Activated T-helper 17 cell treated with anti-CD3 and anti-CD28 coated beads, Interleukin-2, amount 50 U/mL, for 72 hours (primary cell): ENCODE measurements around the gene AOPEP. TPM values are rescaled to one million over a fixed set of nuclear protein-coding genes. Genes with fewer than 3 reads are reported as not detected.
"Not testable (repeated sequence)": the region's sequence is repeated elsewhere in the genome, so short reads cannot be mapped to it uniquely, and the experiment has no call there.

Experiments
- ATAC-seq: fragments of 150-1000 bp; cut with Tn5 transposase; replicated peaks from 2 replicates; pipeline ENCODE4 v1.10.0; 2021; ENCODE audit warnings: mild to moderate bottlenecking, moderate library complexity
- H3K27ac Mint-ChIP-seq: one replicate; pipeline ENCODE4 v1.8.0; 2022; ENCODE audit warnings: mixed read lengths
- H3K27me3 Mint-ChIP-seq: one replicate; pipeline ENCODE4 v1.8.0; 2022; ENCODE audit warnings: mixed read lengths
- H3K36me3 Mint-ChIP-seq: one replicate; pipeline ENCODE4 v1.8.0; 2022; ENCODE audit warnings: low read depth, mild to moderate bottlenecking, mixed read lengths
- H3K4me1 Mint-ChIP-seq: one replicate; pipeline ENCODE4 v1.8.0; 2022; ENCODE audit warnings: mixed read lengths
- H3K4me3 Mint-ChIP-seq: one replicate; pipeline ENCODE4 v1.8.0; 2022; ENCODE audit warnings: mild to moderate bottlenecking, mixed read lengths
- H3K9me3 Mint-ChIP-seq: one replicate; pipeline ENCODE4 v1.8.0; 2022; ENCODE audit warnings: mixed read lengths
- total RNA-seq, 2 donors: library from RNA; stranded (reverse); gene quantifications; one replicate each; pipeline ENCODE4 v1.2.3, GENCODE V29; 2022

The AOPEP gene
- total RNA-seq, 2 donors from 2014 or later, result 15.5 to 16.4 TPM

DNA sequence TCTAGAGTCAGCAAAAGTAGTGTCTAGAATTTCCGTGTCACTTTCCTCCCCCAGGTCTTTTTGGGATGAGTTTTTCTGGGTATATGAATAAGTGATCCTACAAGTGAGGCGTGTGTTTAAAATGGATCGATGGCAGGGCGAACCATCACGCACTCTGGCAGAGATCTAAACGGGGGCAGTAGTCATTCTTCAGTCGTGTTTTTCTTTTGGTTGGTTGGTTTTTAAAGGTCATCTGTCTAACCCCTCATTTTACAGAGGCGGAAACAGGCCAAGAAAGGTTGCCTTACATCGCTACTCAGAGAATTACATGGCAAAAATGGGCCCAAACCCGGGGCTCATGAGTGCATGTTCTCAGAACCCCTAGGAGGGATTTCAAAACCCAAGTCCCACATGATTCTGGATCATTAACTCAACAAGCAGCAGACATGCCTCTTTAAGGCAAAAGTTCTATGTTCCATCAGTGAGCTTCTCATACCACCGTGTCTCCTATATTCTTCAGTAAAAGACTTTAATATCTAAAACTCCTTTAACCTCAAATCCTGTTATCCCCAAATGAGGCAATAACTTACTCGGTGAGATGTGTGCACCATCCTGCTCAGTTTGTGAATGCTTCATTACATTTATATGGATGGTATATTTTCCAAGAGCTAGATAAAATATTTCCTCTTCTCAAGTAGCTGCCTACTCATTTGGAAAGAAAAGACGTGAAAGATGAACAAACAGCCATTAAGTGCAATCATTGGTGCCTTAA lies 145.8 kb downstream of the AOPEP start:
- Mint-ChIP-seq H3K36me3 (no peaks in the 10 kb centered on the region), H3K27ac (peak overlapping the region; percentile 87), H3K9me3 (peaks cover 6% of the 10 kb centered on the region), H3K27me3 (peaks cover 3% of the 10 kb centered on the region), H3K4me1 (peaks cover 42% of the 10 kb centered on the region), H3K4me3 (no peak overlapping the region)
- no peak for ATAC-seq

DNA sequence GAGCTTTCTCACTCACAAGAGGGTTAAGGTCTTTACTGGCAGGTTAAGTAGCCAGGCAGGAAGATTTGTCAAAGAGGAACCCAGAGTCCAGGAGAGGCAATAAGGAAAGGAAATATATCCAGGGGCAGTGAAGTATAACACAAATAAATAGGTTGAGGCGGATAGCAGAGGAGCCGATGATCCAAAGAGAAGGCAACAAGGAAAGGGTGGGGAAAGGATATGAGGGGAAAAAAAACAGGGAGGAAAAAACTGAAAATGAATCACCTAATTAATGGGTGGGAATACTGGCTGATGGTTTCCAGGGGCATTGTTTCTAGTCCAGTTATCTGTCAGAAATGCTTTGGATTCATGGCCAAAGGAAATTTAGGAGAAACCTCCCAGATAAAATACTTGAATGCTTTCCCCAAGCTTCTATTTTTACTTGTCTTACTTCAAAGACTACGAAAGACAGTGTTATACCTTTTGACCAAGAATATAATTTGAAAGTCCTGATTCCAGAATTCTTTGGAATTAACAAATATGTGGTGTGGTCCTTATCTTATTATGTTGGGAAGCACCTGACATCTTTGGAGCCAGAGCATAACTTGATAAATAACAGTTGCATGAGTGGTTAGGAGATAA lies 146.5 kb downstream of the AOPEP start:
- no peak overlapping the region for H3K4me3 Mint-ChIP-seq
- H3K27ac Mint-ChIP-seq, result no peak overlapping the region
- H3K36me3 Mint-ChIP-seq, result no peaks in the 10 kb centered on the region
- peaks cover 43% of the 10 kb centered on the region for H3K4me1 Mint-ChIP-seq
- H3K27me3 Mint-ChIP-seq, result peaks cover 3% of the 10 kb centered on the region
- H3K9me3 Mint-ChIP-seq, result peaks cover 6% of the 10 kb centered on the region
- no peak for ATAC-seq

DNA sequence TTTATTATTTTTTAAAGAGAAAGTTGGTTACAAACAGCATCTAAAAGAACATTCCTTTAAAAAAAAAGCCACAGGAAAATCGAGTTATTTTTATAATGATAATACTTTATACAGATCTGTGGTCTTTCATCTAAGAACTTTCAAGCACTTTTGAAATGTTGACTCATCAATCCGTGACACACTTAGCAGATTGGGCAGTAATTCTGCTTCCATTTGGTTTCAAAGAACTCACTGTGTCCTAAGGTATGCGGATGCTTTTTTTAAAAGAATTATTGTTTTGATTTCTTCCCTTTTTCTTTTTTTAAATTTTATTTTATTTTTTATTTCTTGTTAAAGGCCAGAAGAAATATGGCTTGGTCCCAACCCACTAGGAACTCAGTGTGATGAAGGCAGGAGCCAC lies 147.8 kb downstream of the AOPEP start:
- Mint-ChIP-seq H3K27ac (no peak overlapping the region), H3K4me3 (no peak overlapping the region), H3K9me3 (peaks cover 6% of the 10 kb centered on the region), H3K4me1 (peaks cover 52% of the 10 kb centered on the region), H3K27me3 (peaks cover 3% of the 10 kb centered on the region), H3K36me3 (no peaks in the 10 kb centered on the region)
- no peak for ATAC-seq

DNA sequence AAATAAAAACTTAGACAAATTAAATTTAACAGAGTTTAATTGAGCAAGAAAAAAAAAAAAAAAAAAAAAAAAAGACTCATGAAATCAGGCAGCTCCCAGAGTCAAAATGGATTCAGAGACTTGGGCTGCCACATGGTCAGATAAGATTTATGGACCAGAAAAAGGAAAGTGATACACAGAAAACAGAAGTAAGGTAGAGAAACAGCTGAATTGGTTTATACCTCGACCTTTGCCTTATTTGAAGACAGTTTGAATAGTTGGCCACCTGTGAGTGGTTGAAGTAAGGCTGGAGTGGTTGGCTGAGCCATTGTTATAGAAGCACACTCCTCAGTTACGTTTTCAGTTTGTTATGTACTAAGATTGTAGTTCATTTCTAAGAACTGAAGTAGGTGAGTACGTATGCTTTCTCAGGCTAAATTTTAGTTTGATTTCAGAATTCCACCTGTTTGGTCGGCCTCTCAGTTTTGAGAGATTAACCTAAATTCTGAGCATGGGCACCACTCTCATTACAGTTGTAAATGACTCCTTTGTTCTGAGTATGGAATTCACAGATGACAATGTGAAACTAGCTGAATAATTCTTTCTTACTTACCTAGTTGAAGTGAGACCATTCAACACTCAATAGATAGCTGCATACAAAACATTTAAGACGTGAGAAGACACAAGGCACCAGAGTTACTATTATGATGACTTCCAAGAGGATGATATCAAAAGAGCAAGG lies 149.0 kb downstream of the AOPEP start:
- ATAC-seq, result peak; percentile 73

DNA sequence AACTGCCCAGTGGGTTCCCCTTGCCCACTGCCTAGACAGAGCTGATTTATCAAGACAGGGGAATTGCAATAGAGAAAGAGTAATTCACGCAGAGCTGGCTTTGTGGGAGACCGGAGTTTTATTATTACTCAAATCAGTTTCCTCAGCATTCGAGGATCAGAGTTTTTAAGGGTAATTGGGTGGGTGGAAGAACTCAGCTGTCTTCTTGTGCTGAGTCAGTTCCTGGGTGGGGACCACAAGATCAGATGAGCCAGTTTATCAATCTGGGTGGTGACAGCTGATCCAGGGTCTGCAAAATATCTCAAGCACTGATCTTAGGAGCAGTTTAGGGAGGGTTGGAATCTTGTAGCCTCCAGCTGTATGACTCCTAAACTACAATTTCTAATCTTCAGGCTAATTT lies 152.3 kb downstream of the AOPEP start:
- peak overlapping the region; percentile 63 for H3K4me3 Mint-ChIP-seq
- peaks cover 21% of the 10 kb centered on the region for H3K4me1 Mint-ChIP-seq
- H3K36me3 Mint-ChIP-seq, H3K9me3 Mint-ChIP-seq, H3K27me3 Mint-ChIP-seq: not testable (repeated sequence)
- peak overlapping the region; percentile 72 for H3K27ac Mint-ChIP-seq
- peak; percentile 63 for ATAC-seq

More for the DNA sequence above, 149.0 kb downstream of the AOPEP start:
- Mint-ChIP-seq H3K27me3 (peaks cover 3% of the 10 kb centered on the region), H3K9me3 (peaks cover 6% of the 10 kb centered on the region), H3K27ac (peak overlapping the region; percentile 53), H3K36me3 (no peaks in the 10 kb centered on the region), H3K4me1 (peaks cover 42% of the 10 kb centered on the region), H3K4me3 (peak overlapping the region; percentile 9)

DNA sequence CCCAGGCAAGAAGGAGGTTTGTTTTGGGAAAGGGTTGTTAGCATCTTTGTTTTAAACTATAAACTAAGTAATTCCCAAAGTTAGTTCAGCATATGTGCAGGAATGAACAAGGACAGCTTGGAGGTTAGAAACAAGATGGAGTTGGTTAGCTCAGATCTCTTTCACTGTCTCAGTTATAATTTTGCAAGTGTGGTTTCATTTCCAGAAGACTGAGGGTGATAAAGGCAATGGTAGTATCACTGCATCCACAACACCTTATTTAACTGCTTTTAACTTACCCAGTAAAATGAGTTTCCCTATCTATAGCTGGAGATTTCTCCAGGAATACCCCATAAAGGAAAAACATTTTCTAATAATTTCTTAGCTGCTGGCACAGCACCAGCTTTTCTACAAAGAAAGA lies 152.7 kb downstream of the AOPEP start:
- Mint-ChIP-seq H3K9me3 (no peaks in the 10 kb centered on the region), H3K4me3 (peak overlapping the region; percentile 63), H3K4me1 (peaks cover 21% of the 10 kb centered on the region), H3K36me3 (no peaks in the 10 kb centered on the region), H3K27ac (peak overlapping the region; percentile 72), H3K27me3 (no peaks in the 10 kb centered on the region)
- ATAC-seq, result peak; percentile 23

DNA sequence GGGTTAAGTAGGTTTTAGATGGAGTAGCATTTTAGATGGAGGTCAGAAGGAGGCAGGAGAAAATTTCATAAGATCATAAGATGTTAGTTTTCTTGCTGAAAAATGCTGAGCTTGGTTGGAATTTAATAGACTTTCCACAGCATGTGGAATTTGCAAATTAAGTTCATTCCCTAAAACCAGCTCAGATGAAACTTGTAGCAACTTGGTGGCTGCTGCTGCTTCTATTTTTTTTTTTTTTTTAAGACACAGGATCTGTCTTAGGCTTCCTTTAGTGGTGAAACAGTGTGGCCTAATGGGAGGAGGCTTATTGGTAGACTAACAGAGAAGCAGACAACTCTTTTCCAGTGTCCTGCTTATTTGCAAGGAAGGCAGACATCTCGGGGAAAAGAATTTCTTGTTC lies 154.5 kb downstream of the AOPEP start:
- no peak overlapping the region for H3K4me3 Mint-ChIP-seq
- no peaks in the 10 kb centered on the region for H3K36me3 Mint-ChIP-seq
- no peak for ATAC-seq
- H3K27me3 Mint-ChIP-seq, result no peaks in the 10 kb centered on the region
- no peaks in the 10 kb centered on the region for H3K9me3 Mint-ChIP-seq
- H3K27ac Mint-ChIP-seq, result no peak overlapping the region
- H3K4me1 Mint-ChIP-seq, result peaks cover 14% of the 10 kb centered on the region

DNA sequence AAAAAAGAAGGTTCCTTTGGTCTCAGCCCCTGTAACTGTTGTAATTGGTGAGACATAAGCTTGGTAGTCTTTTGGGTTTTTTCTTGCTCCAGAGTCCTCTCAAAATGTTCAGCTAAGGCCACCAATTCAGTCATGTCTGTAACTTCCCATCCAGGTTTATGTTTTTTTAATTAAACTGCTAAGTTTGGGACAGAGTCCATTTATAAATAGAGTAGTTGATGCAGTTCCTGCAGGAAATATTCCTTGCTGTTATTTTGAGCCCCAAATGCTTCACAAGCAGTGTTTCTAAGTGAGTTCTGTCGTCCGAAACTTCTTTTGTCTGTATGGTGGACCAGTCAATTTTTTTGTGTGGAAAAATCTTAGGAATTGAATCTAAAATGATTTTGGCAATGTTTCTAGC lies 155.0 kb downstream of the AOPEP start:
- H3K27me3 Mint-ChIP-seq, result no peaks in the 10 kb centered on the region
- H3K4me1 Mint-ChIP-seq, result peaks cover 13% of the 10 kb centered on the region
- H3K36me3 Mint-ChIP-seq, result no peaks in the 10 kb centered on the region
- H3K9me3 Mint-ChIP-seq, result no peaks in the 10 kb centered on the region
- no peak overlapping the region for H3K4me3 Mint-ChIP-seq
- no peak for ATAC-seq
- no peak overlapping the region for H3K27ac Mint-ChIP-seq

DNA sequence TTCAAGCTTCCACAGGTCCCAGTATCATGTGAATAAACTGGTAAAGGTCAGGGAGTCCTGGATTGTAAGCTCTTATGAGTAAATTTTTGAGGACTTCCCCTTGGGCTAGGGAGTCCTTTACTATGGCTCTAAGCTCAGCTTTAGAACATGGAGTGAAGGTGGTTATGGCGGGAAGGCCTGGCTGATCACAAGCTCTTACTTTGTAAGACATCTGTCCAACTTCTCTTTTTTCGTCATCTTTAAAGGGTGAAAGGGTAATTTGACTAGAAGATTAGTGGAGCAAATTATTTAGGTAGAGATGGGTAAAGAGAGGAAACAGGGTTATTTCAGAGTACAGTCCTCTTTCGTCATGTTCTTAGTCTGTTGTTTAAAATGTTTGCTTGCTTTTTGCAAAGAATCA lies 155.4 kb downstream of the AOPEP start:
- no peak for ATAC-seq
- Mint-ChIP-seq H3K4me1 (peaks cover 13% of the 10 kb centered on the region), H3K9me3 (no peaks in the 10 kb centered on the region), H3K4me3 (no peak overlapping the region), H3K36me3 (no peaks in the 10 kb centered on the region), H3K27ac (no peak overlapping the region), H3K27me3 (no peaks in the 10 kb centered on the region)

DNA sequence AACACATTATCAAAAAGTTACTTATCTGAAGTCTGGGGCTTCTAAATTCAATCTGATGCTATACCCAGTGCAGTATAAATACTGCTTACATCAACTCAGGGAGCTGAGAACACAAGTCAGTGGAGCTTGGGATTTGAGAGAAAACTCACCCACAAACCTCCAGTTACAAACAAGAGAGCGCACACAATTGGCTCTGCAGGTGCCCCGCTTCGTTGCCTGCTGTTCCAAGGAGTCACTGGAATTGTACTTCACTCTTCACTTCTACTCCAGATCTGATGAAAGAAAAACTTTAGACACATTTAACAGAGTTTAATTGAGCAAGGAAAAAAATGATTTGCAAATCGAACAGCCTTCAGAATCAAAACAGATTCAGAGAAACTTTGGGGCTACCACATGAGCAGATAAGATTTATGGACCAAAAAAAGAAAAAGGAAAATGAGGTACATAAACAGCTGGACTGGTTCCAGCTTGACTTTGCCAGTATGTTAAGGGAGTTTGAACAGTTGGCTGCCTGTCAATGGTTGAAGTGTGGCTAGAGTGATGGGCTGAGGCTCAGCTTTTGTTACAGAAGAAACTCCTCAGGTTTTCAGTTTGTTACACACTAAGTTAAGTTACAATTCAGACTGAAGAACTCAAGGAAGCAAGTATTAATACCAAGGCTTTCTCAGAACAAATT lies 156.6 kb downstream of the AOPEP start:
- Mint-ChIP-seq H3K4me3 (no peak overlapping the region), H3K27me3 (no peaks in the 10 kb centered on the region), H3K4me1 (peaks cover 10% of the 10 kb centered on the region), H3K27ac (no peak overlapping the region), H3K9me3 (no peaks in the 10 kb centered on the region), H3K36me3 (no peaks in the 10 kb centered on the region)
- ATAC-seq, result no peak

DNA sequence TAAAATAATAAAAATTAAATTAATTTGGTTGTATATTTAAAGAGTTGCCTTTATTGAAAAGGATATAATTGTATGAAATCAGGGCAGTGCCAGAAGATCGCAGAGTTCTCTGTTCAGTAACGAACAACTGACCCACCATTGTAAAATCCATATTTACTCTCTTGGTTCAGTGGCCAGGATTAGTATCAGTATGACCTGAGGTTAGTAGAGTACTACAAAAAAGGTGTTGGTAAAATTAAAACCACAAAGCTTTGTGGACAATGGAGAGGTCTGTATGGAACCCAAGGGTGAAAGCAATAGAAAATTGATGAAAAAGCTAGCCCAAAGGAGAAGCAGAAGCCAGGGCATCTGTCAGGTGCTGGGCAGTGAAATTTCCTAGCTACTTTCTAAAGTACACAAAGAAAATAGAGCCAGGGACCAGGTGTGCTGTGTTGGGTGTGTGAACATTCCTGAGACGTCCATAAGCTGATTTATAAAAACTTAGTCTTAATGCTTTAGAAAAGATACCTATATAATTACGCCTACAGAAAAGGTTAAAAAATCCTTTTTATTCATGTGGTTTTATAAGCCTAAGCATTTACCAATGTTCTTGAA lies 159.5 kb downstream of the AOPEP start:
- Mint-ChIP-seq H3K4me3 (no peak overlapping the region), H3K4me1 (no peaks in the 10 kb centered on the region), H3K9me3 (peaks cover 7% of the 10 kb centered on the region), H3K27ac (no peak overlapping the region), H3K36me3 (peaks cover 7% of the 10 kb centered on the region), H3K27me3 (no peaks in the 10 kb centered on the region)
- ATAC-seq, result no peak

DNA sequence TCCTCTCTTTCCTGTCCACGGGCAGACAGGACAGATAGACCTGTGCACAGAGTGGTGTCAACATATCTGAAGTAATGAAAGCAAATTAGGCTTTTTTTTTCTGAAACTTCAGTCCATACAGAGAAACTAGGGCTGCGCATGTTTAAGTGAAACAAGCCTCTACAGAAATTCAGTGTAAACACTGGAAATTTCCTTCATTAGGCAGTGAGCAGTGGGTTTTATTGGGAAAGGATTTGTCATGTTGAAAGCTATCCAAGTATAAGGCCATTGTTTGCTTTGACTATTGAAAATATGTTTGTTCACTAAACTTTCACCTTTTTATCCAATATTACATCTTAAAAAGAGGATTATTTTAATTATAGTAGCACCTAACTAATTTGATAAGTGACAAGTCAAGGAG lies 161.2 kb downstream of the AOPEP start:
- Mint-ChIP-seq H3K27ac (no peak overlapping the region), H3K27me3 (no peaks in the 10 kb centered on the region), H3K9me3 (peaks cover 12% of the 10 kb centered on the region), H3K4me1 (no peaks in the 10 kb centered on the region), H3K36me3 (peaks cover 7% of the 10 kb centered on the region), H3K4me3 (no peak overlapping the region)
- no peak for ATAC-seq

DNA sequence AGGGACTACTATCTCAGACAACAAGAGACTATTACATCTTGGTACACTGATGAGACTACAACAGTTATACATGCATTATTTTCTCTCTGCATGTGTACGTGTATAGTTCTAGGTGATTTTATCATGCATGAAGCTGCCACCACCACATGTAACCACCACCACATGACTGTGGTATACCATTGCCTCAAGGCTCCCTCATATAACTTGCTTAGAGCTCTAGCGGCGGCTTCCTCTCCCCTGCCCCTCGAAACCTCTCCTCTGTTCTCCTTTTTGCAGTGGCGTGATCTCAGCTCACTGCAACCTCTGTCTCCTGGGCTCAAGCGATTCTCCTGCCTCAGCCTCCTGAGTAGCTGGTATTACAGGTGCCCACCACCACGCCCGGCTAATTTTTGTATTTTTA lies 162.3 kb downstream of the AOPEP start:
- Mint-ChIP-seq H3K36me3 (peaks cover 7% of the 10 kb centered on the region), H3K27me3 (no peaks in the 10 kb centered on the region), H3K4me1 (no peaks in the 10 kb centered on the region), H3K27ac (no peak overlapping the region), H3K4me3 (no peak overlapping the region), H3K9me3 (peaks cover 12% of the 10 kb centered on the region)
- no peak for ATAC-seq

DNA sequence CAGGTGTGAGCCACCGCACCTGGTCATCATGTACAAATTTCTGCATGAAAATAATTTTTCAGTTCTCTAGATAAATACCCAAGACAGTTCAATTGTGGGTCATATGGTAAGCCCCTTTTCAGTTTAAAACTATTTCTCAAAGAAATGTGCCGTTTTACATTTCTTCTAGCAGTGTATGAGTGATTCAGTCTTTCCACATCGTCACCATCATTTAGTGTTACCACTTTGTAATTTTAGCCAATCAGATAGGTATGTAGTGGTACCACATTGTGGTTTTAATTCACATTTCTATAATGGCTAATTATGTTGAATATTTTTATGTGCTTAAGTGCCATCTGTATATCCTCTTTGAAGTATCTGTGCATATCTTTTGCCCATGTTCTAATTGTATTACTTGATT lies 163.1 kb downstream of the AOPEP start:
- H3K27me3 Mint-ChIP-seq, result no peaks in the 10 kb centered on the region
- no peak overlapping the region for H3K4me3 Mint-ChIP-seq
- no peaks in the 10 kb centered on the region for H3K4me1 Mint-ChIP-seq
- peaks cover 12% of the 10 kb centered on the region for H3K9me3 Mint-ChIP-seq
- ATAC-seq, result no peak
- H3K27ac Mint-ChIP-seq, result no peak overlapping the region
- peaks cover 7% of the 10 kb centered on the region for H3K36me3 Mint-ChIP-seq
